CD14-positive monocyte (primary cell): ENCODE measurements around the gene SVIL. TPM values are rescaled to one million over a fixed set of nuclear protein-coding genes. Genes with fewer than 3 reads are reported as not detected.

ENCODE experiments used
- DNase-seq, 3 donors: peaks; one replicate each; pipeline ENCODE4 v3.0.0-alpha.2; 2011 to 2022
- H2AFZ ChIP-seq: 2 replicates; pipeline ENCODE4 v1.6.0; 2012; ENCODE audit warnings: mild to moderate bottlenecking, low read depth, low read length, inconsistent platforms; ENCODE audit not compliant: insufficient read depth, poor library complexity, severe bottlenecking
- H3K27ac ChIP-seq, 2 donors: 1 replicate in 1 of 2; 2 replicates in 1 of 2; pipeline ENCODE4 v1.5.1; 2012 to 2013; ENCODE audit warnings: low read length in 2 of 2, control low read depth in 1 of 2, inconsistent platforms in 1 of 2, low read depth in 1 of 2, mild to moderate bottlenecking in 1 of 2
- H3K27me3 ChIP-seq, 2 donors: one replicate each; pipeline versions ENCODE4 v1.6.0 to v1.6.1; 2011 to 2013; ENCODE audit warnings: low read length in 2 of 2; ENCODE audit not compliant: control insufficient read depth in 2 of 2, insufficient read depth in 2 of 2
- H3K36me3 ChIP-seq, 2 donors: replicated peaks in 1 of 2; 1 replicate in 1 of 2; 2 replicates in 1 of 2; pipeline versions ENCODE4 v1.5.1 to v1.6.1; 2012 to 2013; ENCODE audit warnings: low read length in 2 of 2, control low read depth in 1 of 2, inconsistent platforms in 1 of 2, mild to moderate bottlenecking in 1 of 2; ENCODE audit not compliant: insufficient read depth in 2 of 2, control insufficient read depth in 1 of 2
- H3K4me1 ChIP-seq, 2 donors: 1 replicate in 1 of 2; 2 replicates in 1 of 2; pipeline versions ENCODE4 v1.5.1 to v1.6.1; 2012 to 2013; ENCODE audit warnings: low read length in 2 of 2, control low read depth in 1 of 2, inconsistent platforms in 1 of 2, mild to moderate bottlenecking in 1 of 2, moderate library complexity in 1 of 2; ENCODE audit not compliant: insufficient read depth in 2 of 2, control insufficient read depth in 1 of 2
- H3K4me2 ChIP-seq: replicated peaks from 2 replicates; pipeline ENCODE3; 2012; ENCODE audit warnings: low read length, moderate library complexity, mild to moderate bottlenecking; ENCODE audit not compliant: poor library complexity, severe bottlenecking; ENCODE audit errors: extremely low read depth
- H3K4me3 ChIP-seq, 3 experiments: fragments of 200-600 bp in 1 of 3; sonication (generic) in 1 of 3; replicated peaks in 1 of 3; 1 replicate in 2 of 3; 2 replicates in 1 of 3; pipeline ENCODE4 v1.5.1; 2011 to 2013; ENCODE audit warnings: low read length in 3 of 3, mild to moderate bottlenecking in 3 of 3, control low read depth in 2 of 3, low read depth in 2 of 3, inconsistent platforms in 1 of 3, moderate library complexity in 1 of 3
- H3K79me2 ChIP-seq: 2 replicates; pipeline ENCODE4 v1.6.0; 2012; ENCODE audit warnings: mild to moderate bottlenecking, control low read depth, inconsistent platforms, low read length, moderate library complexity; ENCODE audit not compliant: insufficient read depth
- H3K9ac ChIP-seq: 2 replicates; pipeline ENCODE4 v1.6.0; 2017; ENCODE audit warnings: low read length, mild to moderate bottlenecking; ENCODE audit not compliant: insufficient read depth, poor library complexity, severe bottlenecking
- H3K9me3 ChIP-seq, 2 donors: replicated peaks in 1 of 2; 1 replicate in 1 of 2; 2 replicates in 1 of 2; pipeline versions ENCODE4 v1.5.1 to v1.6.1; 2012 to 2013; ENCODE audit warnings: low read length in 2 of 2, control low read depth in 1 of 2; ENCODE audit not compliant: control insufficient read depth in 1 of 2, insufficient read depth in 1 of 2
- H4K20me1 ChIP-seq: 2 replicates; pipeline ENCODE4 v1.6.0; 2012; ENCODE audit warnings: mild to moderate bottlenecking, low read length, control low read depth, moderate library complexity; ENCODE audit not compliant: insufficient read depth
- H3K27ac Mint-ChIP-seq, 7 donors: one replicate each; pipeline ENCODE4 v1.8.0; 2020; ENCODE audit warnings: mild to moderate bottlenecking in 7 of 7, mixed read lengths in 7 of 7, moderate library complexity in 6 of 7, inconsistent platforms in 2 of 7
- H3K27me3 Mint-ChIP-seq, 3 donors: one replicate each; pipeline ENCODE4 v1.8.0; 2021 to 2022; ENCODE audit warnings: low read depth in 3 of 3, mild to moderate bottlenecking in 3 of 3, mixed read lengths in 3 of 3, moderate library complexity in 3 of 3, inconsistent platforms in 1 of 3
- H3K36me3 Mint-ChIP-seq, 2 donors: one replicate each; pipeline ENCODE4 v1.8.0; 2020; ENCODE audit warnings: mixed read lengths in 2 of 2, inconsistent platforms in 1 of 2, mild to moderate bottlenecking in 1 of 2
- H3K4me1 Mint-ChIP-seq: one replicate; pipeline ENCODE4 v1.8.0; 2020; ENCODE audit warnings: mild to moderate bottlenecking, mixed read lengths
- H3K4me3 Mint-ChIP-seq, 2 donors: one replicate each; pipeline ENCODE4 v1.8.0; 2020; ENCODE audit warnings: mild to moderate bottlenecking in 2 of 2, mixed read lengths in 2 of 2, moderate library complexity in 1 of 2
- H3K9me3 Mint-ChIP-seq, 7 donors: one replicate each; pipeline ENCODE4 v1.8.0; 2020 to 2022; ENCODE audit warnings: mixed read lengths in 7 of 7, mild to moderate bottlenecking in 6 of 7, moderate library complexity in 6 of 7, inconsistent platforms in 2 of 7
- WGBS: methylation state at CpG from one replicate; pipeline ENCODE4 v1.1.5; 2013; ENCODE audit warnings: missing lambda C conversion rate; ENCODE audit not compliant: insufficient coverage; 5-methylcytosine and 5-hydroxymethylcytosine counted together
- intact Hi-C, 2 donors: fragments of 100-400 bp; cut with micrococcal nuclease; formaldehyde crosslinking; loops; one replicate each; pipeline versions ENCODE4 v1.15.0 to v1.15.1; 2023
- polyA plus RNA-seq, 3 donors: library from polyadenylated mRNA; depleted of rRNA in 1 of 3; unstranded in 2 of 3; stranded (reverse) in 1 of 3; fragments of 300-500 nt in 2 of 3; fragments of >200 nt in 1 of 3; fragmentation: Illumina TruSeq in 2 of 3; gene quantifications; 1 replicate in 2 of 3; 2 replicates in 1 of 3; pipeline ENCODE4 v1.2.3, GENCODE V29; 2012 to 2021
- TF ChIP-seq, protein P1 (sequence below): fragments of 200-600 bp; IDR thresholded peaks from one replicate; pipeline ENCODE4 v1.8.0; 2022; ENCODE audit warnings: antibody characterized with exemption, mild to moderate bottlenecking

The SVIL gene
- polyA plus RNA-seq, 3 donors, result 2.1 to 14.3 (median 5.8) TPM

GRCh38 chr10:29455095-29455494 is 179.7 kb downstream of the SVIL start:
- H3K4me2 ChIP-seq, result no peak overlapping the region
- intact Hi-C loops, result no loop called here
- peaks cover 35 to 54% of the 10 kb centered on the region in 2 donors for H3K36me3 Mint-ChIP-seq
- H3K79me2 ChIP-seq, result no peaks in the 10 kb centered on the region
- WGBS, result 100% methylated on average over 3 of the region's 7 CpGs
- H3K27ac Mint-ChIP-seq, result no peak overlapping the region
- DNase-seq, result no peak
- no peak overlapping the region for H3K9ac ChIP-seq
- H3K4me1 Mint-ChIP-seq, result no peaks in the 10 kb centered on the region
- no peaks in the 10 kb centered on the region for H3K4me1 ChIP-seq
- no peak overlapping the region for H2AFZ ChIP-seq
- no peaks in the 10 kb centered on the region for H3K27me3 ChIP-seq
- H3K4me3 Mint-ChIP-seq, result no peak overlapping the region
- peaks cover 29 to 43% of the 10 kb centered on the region in 2 donors for H3K36me3 ChIP-seq
- H4K20me1 ChIP-seq, result peaks cover 13% of the 10 kb centered on the region
- TF ChIP-seq, protein P1, sequence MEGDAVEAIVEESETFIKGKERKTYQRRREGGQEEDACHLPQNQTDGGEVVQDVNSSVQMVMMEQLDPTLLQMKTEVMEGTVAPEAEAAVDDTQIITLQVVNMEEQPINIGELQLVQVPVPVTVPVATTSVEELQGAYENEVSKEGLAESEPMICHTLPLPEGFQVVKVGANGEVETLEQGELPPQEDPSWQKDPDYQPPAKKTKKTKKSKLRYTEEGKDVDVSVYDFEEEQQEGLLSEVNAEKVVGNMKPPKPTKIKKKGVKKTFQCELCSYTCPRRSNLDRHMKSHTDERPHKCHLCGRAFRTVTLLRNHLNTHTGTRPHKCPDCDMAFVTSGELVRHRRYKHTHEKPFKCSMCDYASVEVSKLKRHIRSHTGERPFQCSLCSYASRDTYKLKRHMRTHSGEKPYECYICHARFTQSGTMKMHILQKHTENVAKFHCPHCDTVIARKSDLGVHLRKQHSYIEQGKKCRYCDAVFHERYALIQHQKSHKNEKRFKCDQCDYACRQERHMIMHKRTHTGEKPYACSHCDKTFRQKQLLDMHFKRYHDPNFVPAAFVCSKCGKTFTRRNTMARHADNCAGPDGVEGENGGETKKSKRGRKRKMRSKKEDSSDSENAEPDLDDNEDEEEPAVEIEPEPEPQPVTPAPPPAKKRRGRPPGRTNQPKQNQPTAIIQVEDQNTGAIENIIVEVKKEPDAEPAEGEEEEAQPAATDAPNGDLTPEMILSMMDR, result no peak
- peaks cover under 1 to 7% (median 3%) of the 10 kb centered on the region in 7 donors for H3K9me3 Mint-ChIP-seq
- H3K27ac ChIP-seq, result no peak overlapping the region
- H3K9me3 ChIP-seq, result peaks cover 2 to 7% of the 10 kb centered on the region in 2 donors
- no peaks in the 10 kb centered on the region for H3K27me3 Mint-ChIP-seq
- no peak overlapping the region for H3K4me3 ChIP-seq

DNA sequence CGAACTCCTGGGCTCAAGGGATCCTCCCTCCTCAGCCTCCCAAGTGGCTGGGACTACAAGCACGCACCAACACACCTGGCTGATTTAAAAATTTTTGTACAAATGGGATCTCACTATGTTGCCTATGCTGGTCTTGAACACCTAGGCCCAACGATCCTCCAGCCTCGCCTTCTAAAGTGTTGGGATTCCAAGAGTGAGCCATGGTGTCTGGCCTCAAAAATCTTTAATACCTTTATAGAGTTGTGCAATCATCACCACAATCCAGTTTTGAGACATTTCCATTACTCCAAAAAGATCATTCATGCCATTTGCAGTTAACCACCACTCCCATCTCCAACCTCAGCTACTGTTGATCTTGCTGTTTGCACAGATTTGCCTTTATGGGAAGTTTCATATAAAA is 180.5 kb downstream of the SVIL start:
- no peaks in the 10 kb centered on the region for H3K4me1 ChIP-seq
- peaks cover 22 to 35% of the 10 kb centered on the region in 2 donors for H3K36me3 ChIP-seq
- peaks cover 0 to 2% (median 0%) of the 10 kb centered on the region in 7 donors for H3K9me3 Mint-ChIP-seq
- no peaks in the 10 kb centered on the region for H3K79me2 ChIP-seq
- peaks cover 28 to 46% of the 10 kb centered on the region in 2 donors for H3K36me3 Mint-ChIP-seq
- no peaks in the 10 kb centered on the region for H3K9me3 ChIP-seq
- no peak overlapping the region for H3K27ac ChIP-seq
- TF ChIP-seq, protein P1, result no peak
- WGBS, result 100% methylated on average over 2 of the region's 4 CpGs
- H3K4me3 ChIP-seq, result no peak overlapping the region
- H3K4me1 Mint-ChIP-seq, result peaks cover 1% of the 10 kb centered on the region
- H3K4me2 ChIP-seq, result no peak overlapping the region
- no peak overlapping the region for H3K9ac ChIP-seq
- H2AFZ ChIP-seq, result no peak overlapping the region
- intact Hi-C loops, result loop anchor here in 1 of 2 donors (5.0 kb wide), 1 partner anchor 67 kb away; no protein-coding TSS in a partner anchor
- DNase-seq, result no peak
- H4K20me1 ChIP-seq, result peaks cover 17% of the 10 kb centered on the region
- H3K27me3 ChIP-seq, result no peaks in the 10 kb centered on the region
- no peaks in the 10 kb centered on the region for H3K27me3 Mint-ChIP-seq
- H3K4me3 Mint-ChIP-seq, result no peak overlapping the region
- H3K27ac Mint-ChIP-seq, result no peak overlapping the region
